ENCODE results near the gene NFIC. TPM values are rescaled to one million over a fixed set of nuclear protein-coding genes. Genes with fewer than 3 reads are reported as not detected.
"Not testable (repeated sequence)": the region's sequence is repeated elsewhere in the genome, so short reads cannot be mapped to it uniquely, and the experiment has no call there.

The NFIC gene
- total and polyA plus RNA-seq, 5 experiments from 2014 or later = 5.8 to 34.8 (median 15.8) TPM

- H3K27me3 Mint-ChIP-seq = no peaks in the 10 kb centered on the region
- POLR2A ChIA-PET = interaction anchor here (0.6 to 1.5 kb wide), 6 partner anchors 95 to 327 kb away, joined by 3 to 8 read pairs (median 5); partner anchors contain the start of genes APBA3 and NCLN
- H3K9me3 Mint-ChIP-seq = no peaks in the 10 kb centered on the region
- peaks cover 4 to 20% (median 16%) of the 10 kb centered on the region in 4 donors for H3K4me1 Mint-ChIP-seq
- DNase-seq (no peak), ATAC-seq (no peak)
- H3K4me3 Mint-ChIP-seq = peak overlapping the region; percentile 92 to 99 (median 98)
- H3K36me3 Mint-ChIP-seq = peaks cover 0 to 3% (median 0%) of the 10 kb centered on the region in 3 donors
- H3K27ac Mint-ChIP-seq = peak overlapping the region; percentile 94 to 100 (median 99)
Measured at GRCh38 chr19:3433805-3434540, 67.6 kb downstream of the NFIC start.

GRCh38 chr19:3434630-3435553, 68.5 kb downstream of the NFIC start:
- Mint-ChIP-seq H3K27me3 (no peaks in the 10 kb centered on the region), H3K36me3 (peaks cover 0 to 3% (median 0%) of the 10 kb centered on the region in 3 donors), H3K9me3 (no peaks in the 10 kb centered on the region), H3K4me3 (peak overlapping the region; percentile 92 to 99 (median 98)), H3K27ac (peak overlapping the region; percentile 94 to 100 (median 99)), H3K4me1 (peaks cover 5 to 20% (median 16%) of the 10 kb centered on the region in 4 donors)
- DNase-seq (peak; percentile 87 to 98 (median 95)), ATAC-seq (peak; percentile 95 to 98)
- POLR2A ChIA-PET = interaction anchor here (1.0 to 1.5 kb wide), 3 partner anchors 96 to 326 kb away, joined by 4 to 7 read pairs (median 6); partner anchors contain the start of gene APBA3

GRCh38 chr19:3440082-3440481, 73.7 kb downstream of the NFIC start:
- H3K9me3 Mint-ChIP-seq = no peaks in the 10 kb centered on the region
- ATAC-seq (peak; percentile 21 to 26), DNase-seq (peak; percentile 27 to 72 (median 44))
- H3K27ac Mint-ChIP-seq = no peak overlapping the region
- H3K4me1 Mint-ChIP-seq = peaks cover 11 to 25% (median 15%) of the 10 kb centered on the region in 4 donors
- H3K36me3 Mint-ChIP-seq = peaks cover 0 to 2% (median 0%) of the 10 kb centered on the region in 3 donors
- no peaks in the 10 kb centered on the region for H3K27me3 Mint-ChIP-seq
- POLR2A ChIA-PET = interaction anchor here (1.0 kb wide), 1 partner anchor 490 kb away, joined by 3 read pairs; no protein-coding TSS in a partner anchor
- no peak overlapping the region for H3K4me3 Mint-ChIP-seq

- no peak for ATAC-seq
- no peak for DNase-seq
- H3K27me3 Mint-ChIP-seq = no peaks in the 10 kb centered on the region
- H3K36me3 Mint-ChIP-seq = peaks cover 0 to 5% (median 0%) of the 10 kb centered on the region in 3 donors
- H3K27ac Mint-ChIP-seq = peak overlapping the region in 1 of 10 donors; percentile 67
- peaks cover 5 to 19% (median 10%) of the 10 kb centered on the region in 4 donors for H3K4me1 Mint-ChIP-seq
- H3K9me3 Mint-ChIP-seq = no peaks in the 10 kb centered on the region
- H3K4me3 Mint-ChIP-seq = no peak overlapping the region
- POLR2A ChIA-PET = no interaction called here
Measured at GRCh38 chr19:3441089-3441985, 75.0 kb downstream of the NFIC start.

GRCh38 chr19:3441986-3442329, 75.6 kb downstream of the NFIC start:
- H3K27ac Mint-ChIP-seq = no peak overlapping the region
- H3K4me1 Mint-ChIP-seq = peaks cover 5 to 19% (median 10%) of the 10 kb centered on the region in 4 donors
- POLR2A ChIA-PET = no interaction called here
- no peak overlapping the region for H3K4me3 Mint-ChIP-seq
- no peaks in the 10 kb centered on the region for H3K9me3 Mint-ChIP-seq
- no peaks in the 10 kb centered on the region for H3K27me3 Mint-ChIP-seq
- no peak for DNase-seq
- peaks cover 0 to 5% (median 0%) of the 10 kb centered on the region in 3 donors for H3K36me3 Mint-ChIP-seq
- ATAC-seq = no peak

GRCh38 chr19:3442487-3443071, 76.2 kb downstream of the NFIC start:
- Mint-ChIP-seq H3K27me3 (no peaks in the 10 kb centered on the region), H3K4me1 (peaks cover 5 to 19% (median 10%) of the 10 kb centered on the region in 4 donors), H3K36me3 (peaks cover 0 to 5% (median 0%) of the 10 kb centered on the region in 3 donors), H3K4me3 (no peak overlapping the region), H3K27ac (no peak overlapping the region), H3K9me3 (no peaks in the 10 kb centered on the region)
- no peak for DNase-seq
- POLR2A ChIA-PET = interaction anchor here (0.6 kb wide), 1 partner anchor 9 kb away, joined by 3 read pairs; no protein-coding TSS in a partner anchor
- no peak for ATAC-seq

GRCh38 chr19:3443840-3444694, 77.7 kb downstream of the NFIC start:
- peaks cover 5 to 19% (median 10%) of the 10 kb centered on the region in 4 donors for H3K4me1 Mint-ChIP-seq
- DNase-seq = no peak
- peak overlapping the region in 1 of 10 donors; percentile 58 for H3K4me3 Mint-ChIP-seq
- no peaks in the 10 kb centered on the region for H3K27me3 Mint-ChIP-seq
- H3K36me3 Mint-ChIP-seq = peaks cover 0 to 5% (median 0%) of the 10 kb centered on the region in 3 donors
- POLR2A ChIA-PET = no interaction called here
- no peaks in the 10 kb centered on the region for H3K9me3 Mint-ChIP-seq
- peak overlapping the region in 1 of 10 donors; percentile 34 for H3K27ac Mint-ChIP-seq
- ATAC-seq = no peak

GRCh38 chr19:3444695-3445234, 78.4 kb downstream of the NFIC start:
- no peaks in the 10 kb centered on the region for H3K27me3 Mint-ChIP-seq
- DNase-seq (no peak), ATAC-seq (no peak)
- peaks cover 5 to 19% (median 10%) of the 10 kb centered on the region in 4 donors for H3K4me1 Mint-ChIP-seq
- no peak overlapping the region for H3K4me3 Mint-ChIP-seq
- H3K36me3 Mint-ChIP-seq = peaks cover 0 to 8% (median 0%) of the 10 kb centered on the region in 3 donors
- POLR2A ChIA-PET = no interaction called here
- H3K9me3 Mint-ChIP-seq = no peaks in the 10 kb centered on the region
- no peak overlapping the region for H3K27ac Mint-ChIP-seq

- not testable (repeated sequence) for ATAC-seq, DNase-seq, H3K27me3 Mint-ChIP-seq, H3K27ac Mint-ChIP-seq, H3K9me3 Mint-ChIP-seq, H3K4me3 Mint-ChIP-seq
- POLR2A ChIA-PET = interaction anchor here (0.6 to 0.7 kb wide), 2 partner anchors 20 to 53 kb away, joined by 4 to 7 read pairs; no protein-coding TSS in a partner anchor
- Mint-ChIP-seq H3K4me1 (peaks cover 5 to 15% (median 8%) of the 10 kb centered on the region in 4 donors), H3K36me3 (peaks cover 0 to 22% (median 9%) of the 10 kb centered on the region in 3 donors)
Measured at GRCh38 chr19:3446657-3447056, 80.3 kb downstream of the NFIC start.

GRCh38 chr19:3448616-3449334, 82.4 kb downstream of the NFIC start:
- Mint-ChIP-seq H3K4me1 (peaks cover 3 to 11% (median 5%) of the 10 kb centered on the region in 4 donors), H3K9me3 (no peaks in the 10 kb centered on the region), H3K27ac (no peak overlapping the region), H3K27me3 (no peaks in the 10 kb centered on the region), H3K4me3 (no peak overlapping the region), H3K36me3 (peaks cover 0 to 34% (median 9%) of the 10 kb centered on the region in 3 donors)
- DNase-seq = no peak
- POLR2A ChIA-PET = no interaction called here
- ATAC-seq = no peak

All from naive thymus-derived CD8-positive, alpha-beta T cell (primary cell).